ENCODE measurements around the gene GRAP2. TPM values are rescaled to one million over a fixed set of nuclear protein-coding genes. Genes with fewer than 3 reads are reported as not detected.

Gene GRAP2
- total RNA-seq, 1 donor from 2014 or later, result not detected

DNA sequence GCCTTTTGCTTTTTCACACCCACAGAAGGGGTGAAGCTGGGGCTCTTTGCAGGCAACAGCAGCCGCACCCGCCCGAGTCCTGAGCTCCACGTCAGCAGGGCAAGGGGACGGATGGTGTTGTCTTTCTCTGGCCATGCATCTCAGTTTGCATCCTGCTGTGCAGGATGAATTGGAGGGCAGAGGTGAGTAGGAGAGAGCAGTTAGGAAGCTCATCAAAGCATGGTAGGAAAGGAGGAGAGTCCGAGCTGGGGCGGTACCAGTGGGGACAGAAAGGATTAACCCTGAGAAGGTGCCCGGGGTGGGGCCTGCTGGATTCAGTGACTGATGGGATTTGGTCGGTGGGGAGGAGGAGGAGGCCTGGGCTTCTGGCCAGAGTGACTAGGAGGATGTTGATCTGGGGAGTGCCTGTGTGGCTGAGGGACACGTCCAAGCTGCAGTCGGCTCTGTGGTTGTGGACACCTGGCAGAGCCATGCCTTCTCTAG is 108.4 kb downstream of the GRAP2 start:
- Histone ChIP-seq H3K27me3 (peaks cover 17% of the 10 kb centered on the region), H3K4me2 (peak overlapping the region; percentile 72), H3K4me1 (peaks cover 29% of the 10 kb centered on the region), H3K27ac (no peak overlapping the region), H3K9me3 (ENCODE audit: low read depth) (no peaks in the 10 kb centered on the region), H3F3A (ENCODE audit: low read depth) (peaks cover 25% of the 10 kb centered on the region), H3K9ac (no peak overlapping the region), H3K79me2 (ENCODE audit: low read depth) (no peaks in the 10 kb centered on the region), H3K36me3 (no peaks in the 10 kb centered on the region), H3K4me3 (peak overlapping the region; percentile 14), H2AFZ (replicated peaks) (no peak overlapping the region), H4K20me1 (ENCODE audit: low read depth) (peaks cover 4% of the 10 kb centered on the region)
- DNase-seq (ENCODE audit: low spot score), result peak; percentile 92
- Mint-ChIP-seq H3K36me3 (no peaks in the 10 kb centered on the region), H3K9me3 (no peaks in the 10 kb centered on the region), H3K4me1 (peaks cover 58% of the 10 kb centered on the region), H3K27me3 (ENCODE audit: insufficient read depth, low read depth) (peaks cover 24% of the 10 kb centered on the region), H3K4me3 (no peak overlapping the region), H3K27ac (peak overlapping the region; percentile 13)
- TF ChIP-seq EZH2phosphoT487 (IDR thresholded peaks at IDR 0.05), result no peak
- TF ChIP-seq, protein P1, sequence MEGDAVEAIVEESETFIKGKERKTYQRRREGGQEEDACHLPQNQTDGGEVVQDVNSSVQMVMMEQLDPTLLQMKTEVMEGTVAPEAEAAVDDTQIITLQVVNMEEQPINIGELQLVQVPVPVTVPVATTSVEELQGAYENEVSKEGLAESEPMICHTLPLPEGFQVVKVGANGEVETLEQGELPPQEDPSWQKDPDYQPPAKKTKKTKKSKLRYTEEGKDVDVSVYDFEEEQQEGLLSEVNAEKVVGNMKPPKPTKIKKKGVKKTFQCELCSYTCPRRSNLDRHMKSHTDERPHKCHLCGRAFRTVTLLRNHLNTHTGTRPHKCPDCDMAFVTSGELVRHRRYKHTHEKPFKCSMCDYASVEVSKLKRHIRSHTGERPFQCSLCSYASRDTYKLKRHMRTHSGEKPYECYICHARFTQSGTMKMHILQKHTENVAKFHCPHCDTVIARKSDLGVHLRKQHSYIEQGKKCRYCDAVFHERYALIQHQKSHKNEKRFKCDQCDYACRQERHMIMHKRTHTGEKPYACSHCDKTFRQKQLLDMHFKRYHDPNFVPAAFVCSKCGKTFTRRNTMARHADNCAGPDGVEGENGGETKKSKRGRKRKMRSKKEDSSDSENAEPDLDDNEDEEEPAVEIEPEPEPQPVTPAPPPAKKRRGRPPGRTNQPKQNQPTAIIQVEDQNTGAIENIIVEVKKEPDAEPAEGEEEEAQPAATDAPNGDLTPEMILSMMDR (IDR thresholded peaks at IDR 0.05), result no peak
- TF ChIP-seq EZH2 (IDR thresholded peaks at IDR 0.05), result no peak

GRCh38 chr22:40009951-40010671 is 109.2 kb downstream of the GRAP2 start:
- no peaks in the 10 kb centered on the region for H3K36me3 ChIP-seq
- peaks cover 25% of the 10 kb centered on the region for H3F3A ChIP-seq (ENCODE audit: low read depth)
- DNase-seq (ENCODE audit: low spot score), result no peak
- peaks cover 58% of the 10 kb centered on the region for H3K4me1 Mint-ChIP-seq
- H3K79me2 ChIP-seq (ENCODE audit: low read depth), result no peaks in the 10 kb centered on the region
- no peak overlapping the region for H2AFZ ChIP-seq (replicated peaks)
- H3K27me3 ChIP-seq, result peaks cover 17% of the 10 kb centered on the region
- peak overlapping the region; percentile 72 for H3K4me2 ChIP-seq
- no peak overlapping the region for H3K4me3 Mint-ChIP-seq
- H3K4me1 ChIP-seq, result peaks cover 29% of the 10 kb centered on the region
- no peaks in the 10 kb centered on the region for H3K9me3 ChIP-seq (ENCODE audit: low read depth)
- H3K36me3 Mint-ChIP-seq, result no peaks in the 10 kb centered on the region
- peak overlapping the region; percentile 13 for H3K27ac Mint-ChIP-seq
- H3K9me3 Mint-ChIP-seq, result no peaks in the 10 kb centered on the region
- no peak overlapping the region for H3K9ac ChIP-seq
- H3K4me3 ChIP-seq, result peak overlapping the region; percentile 14
- TF ChIP-seq EZH2phosphoT487 (IDR thresholded peaks at IDR 0.05), result no peak
- TF ChIP-seq, protein P1 (IDR thresholded peaks at IDR 0.05), result no peak
- no peak for TF ChIP-seq EZH2 (IDR thresholded peaks at IDR 0.05)
- no peak overlapping the region for H3K27ac ChIP-seq
- H4K20me1 ChIP-seq (ENCODE audit: low read depth), result peaks cover 4% of the 10 kb centered on the region
- H3K27me3 Mint-ChIP-seq (ENCODE audit: insufficient read depth, low read depth), result peaks cover 24% of the 10 kb centered on the region

- H4K20me1 ChIP-seq (ENCODE audit: low read depth), result peaks cover 4% of the 10 kb centered on the region
- Mint-ChIP-seq H3K36me3 (no peaks in the 10 kb centered on the region), H3K27ac (no peak overlapping the region), H3K4me1 (peaks cover 55% of the 10 kb centered on the region), H3K9me3 (no peaks in the 10 kb centered on the region), H3K4me3 (no peak overlapping the region), H3K27me3 (ENCODE audit: insufficient read depth, low read depth) (peaks cover 24% of the 10 kb centered on the region)
- TF ChIP-seq EZH2phosphoT487 (IDR thresholded peaks at IDR 0.05) (no peak), EZH2 (IDR thresholded peaks at IDR 0.05) (no peak)
- TF ChIP-seq, protein P1 (IDR thresholded peaks at IDR 0.05), result no peak
- peaks cover 25% of the 10 kb centered on the region for H3K4me1 ChIP-seq
- no peak overlapping the region for H3K9ac ChIP-seq
- no peak for DNase-seq (ENCODE audit: low spot score)
- H3K9me3 ChIP-seq (ENCODE audit: low read depth), result no peaks in the 10 kb centered on the region
- H3K27ac ChIP-seq, result no peak overlapping the region
- no peak overlapping the region for H2AFZ ChIP-seq (replicated peaks)
- no peaks in the 10 kb centered on the region for H3K79me2 ChIP-seq (ENCODE audit: low read depth)
- H3F3A ChIP-seq (ENCODE audit: low read depth), result peaks cover 25% of the 10 kb centered on the region
- peak overlapping the region; percentile 72 for H3K4me2 ChIP-seq
- no peak overlapping the region for H3K4me3 ChIP-seq
- peaks cover 17% of the 10 kb centered on the region for H3K27me3 ChIP-seq
- H3K36me3 ChIP-seq, result no peaks in the 10 kb centered on the region
These were observed 109.9 kb downstream of the GRAP2 start for GRCh38 chr22:40010746-40011145.

All from neural progenitor cell (in vitro differentiated cells).